NCI-H2227 (cell line): ENCODE measurements around the gene NXPE4.
"Not testable (repeated sequence)": the region's sequence is repeated elsewhere in the genome, so short reads cannot be mapped to it uniquely, and the experiment has no call there.

Source experiments
- DNase-seq: peaks from one replicate; lab custom pipeline; 2025; ENCODE audit not compliant: unreplicated experiment; lab: John Stamatoyannopoulos, UW

The NXPE4 gene

GRCh38 chr11:114595571-114595970 is at the start of gene NXPE4:
NXPE4 (minus strand) TSS chr11:114595786; CDS start chr11:114594759, 1,027 bp downstream.
- DNase-seq, result no peak

- not testable (repeated sequence) for DNase-seq
Measured at GRCh38 chr11:114639440-114639839, 43.9 kb upstream of the NXPE4 start.

GRCh38 chr11:114631445-114631965 is 35.9 kb upstream of the NXPE4 start:
- not testable (repeated sequence) for DNase-seq

- no peak for DNase-seq
Measured at GRCh38 chr11:114625294-114625693, 29.7 kb upstream of the NXPE4 start.

- DNase-seq, result no peak
Measured at GRCh38 chr11:114624455-114625207, 29.0 kb upstream of the NXPE4 start.

- DNase-seq, result no peak
Measured at GRCh38 chr11:114623720-114624119, 28.1 kb upstream of the NXPE4 start.

- no peak for DNase-seq
Measured at GRCh38 chr11:114622858-114623257, 27.3 kb upstream of the NXPE4 start.

- DNase-seq, result no peak
Measured at GRCh38 chr11:114621950-114622809, 26.6 kb upstream of the NXPE4 start.

- no peak for DNase-seq
Measured at GRCh38 chr11:114621072-114621471, 25.5 kb upstream of the NXPE4 start.

- no peak for DNase-seq
Measured at GRCh38 chr11:114619659-114620173, 24.1 kb upstream of the NXPE4 start.

- DNase-seq, result no peak
Measured at GRCh38 chr11:114618139-114618538, 22.6 kb upstream of the NXPE4 start.

GRCh38 chr11:114617157-114618124 is 21.9 kb upstream of the NXPE4 start:
- no peak for DNase-seq

- DNase-seq, result no peak
Measured at GRCh38 chr11:114616516-114616915, 20.9 kb upstream of the NXPE4 start.

- DNase-seq, result no peak
Measured at GRCh38 chr11:114615448-114616361, 20.1 kb upstream of the NXPE4 start.

GRCh38 chr11:114614127-114614720 is 18.6 kb upstream of the NXPE4 start:
- no peak for DNase-seq

GRCh38 chr11:114613094-114613493 is 17.5 kb upstream of the NXPE4 start:
- not testable (repeated sequence) for DNase-seq

- DNase-seq, result no peak
Measured at GRCh38 chr11:114612686-114613085, 17.1 kb upstream of the NXPE4 start.

GRCh38 chr11:114612199-114612598 is 16.6 kb upstream of the NXPE4 start:
- not testable (repeated sequence) for DNase-seq
